ENCODE data around the gene KLHL21. TPM values are rescaled to one million over a fixed set of nuclear protein-coding genes. Genes with fewer than 3 reads are reported as not detected.

Gene KLHL21
- total and polyA plus RNA-seq, 4 experiments from 2014 or later: 18.3 to 85.2 (median 56.6) TPM

GRCh38 chr1:6579374-6580118 is 23.1 kb downstream of the KLHL21 start, which contains the start of gene ZBTB48:
Gene ZBTB48, plus strand, starts transcription at chr1:6579994. Its CDS starts 616 bp downstream, at chr1:6580610.
- H3K27me3 ChIP-seq (ENCODE audit: insufficient read depth, low read length): no peaks in the 10 kb centered on the region
- no peaks in the 10 kb centered on the region for H3K9me3 ChIP-seq (ENCODE audit: control insufficient read depth in 1 of 2, low read length in 2 of 2)
- peak; percentile 95 to 97 (median 95) for DNase-seq
- H3K4me3 ChIP-seq (ENCODE audit: low read length in 2 of 2): peak within 1 kb of the TSS; percentile 69 to 76
- CTCF ChIA-PET (ENCODE audit: partially characterized antibody): interaction anchor here (1.0 to 2.3 kb wide), 6 partner anchors 20 to 90 kb away, joined by 3 to 13 read pairs (median 9); partner anchors contain the start of genes KLHL21, NOL9, TAS1R1 and THAP3
- Mint-ChIP-seq H3K36me3 (peaks cover 0 to 7% of the 10 kb centered on the region in 2 donors), H3K27ac (peak within 1 kb of the TSS; percentile 96 to 99 (median 99)), H3K9me3 (no peaks in the 10 kb centered on the region), H3K4me1 (peaks cover 19 to 42% (median 30%) of the 10 kb centered on the region in 4 donors), H3K4me3 (peak within 1 kb of the TSS; percentile 92 to 99 (median 96)), H3K27me3 (no peaks in the 10 kb centered on the region)
- H3K27ac ChIP-seq (ENCODE audit: low read depth, low read length): peak within 1 kb of the TSS; percentile 83
- intact Hi-C loops (cut with micrococcal nuclease): loop anchor here (1.0 kb wide), 4 partner anchors 22 to 46 kb away; partner anchors contain the start of genes NOL9 and PHF13
- POLR2A ChIA-PET (ENCODE audit: partially characterized antibody): interaction anchor here (0.8 to 13.0 kb wide), 22 partner anchors 9 to 186 kb away, joined by 3 to 273 read pairs (median 5); partner anchors contain the start of genes ACOT7, KLHL21, NOL9 and PHF13
- peaks cover 32% of the 10 kb centered on the region for H3K4me1 ChIP-seq (ENCODE audit: insufficient read depth, low read length)
- no peaks in the 10 kb centered on the region for H3K36me3 ChIP-seq (ENCODE audit: insufficient read depth, low read length)

GRCh38 chr1:6578624-6579373 is 23.9 kb downstream of the KLHL21 start:
- Histone ChIP-seq H3K27ac (ENCODE audit: low read depth, low read length) (peak overlapping the region; percentile 83), H3K27me3 (ENCODE audit: insufficient read depth, low read length) (no peaks in the 10 kb centered on the region), H3K4me1 (ENCODE audit: insufficient read depth, low read length) (peaks cover 32% of the 10 kb centered on the region), H3K36me3 (ENCODE audit: insufficient read depth, low read length) (no peaks in the 10 kb centered on the region), H3K4me3 (ENCODE audit: low read length in 2 of 2) (no peak overlapping the region), H3K9me3 (ENCODE audit: control insufficient read depth in 1 of 2, low read length in 2 of 2) (no peaks in the 10 kb centered on the region)
- Mint-ChIP-seq H3K9me3 (no peaks in the 10 kb centered on the region), H3K36me3 (peaks cover 0 to 6% of the 10 kb centered on the region in 2 donors), H3K4me1 (peaks cover 19 to 38% (median 28%) of the 10 kb centered on the region in 4 donors), H3K27ac (peak overlapping the region; percentile 96 to 99 (median 99)), H3K4me3 (peak overlapping the region; percentile 92 to 99 (median 96)), H3K27me3 (no peaks in the 10 kb centered on the region)
- intact Hi-C loops (cut with micrococcal nuclease): loop anchor here (1.0 kb wide), 3 partner anchors 24 to 47 kb away; partner anchors contain the start of genes NOL9 and PHF13
- POLR2A ChIA-PET (ENCODE audit: partially characterized antibody): interaction anchor here (1.2 to 13.0 kb wide), 5 partner anchors 9 to 185 kb away, joined by 4 to 273 read pairs (median 5); partner anchors contain the start of genes ACOT7, KLHL21 and THAP3
- DNase-seq: no peak
- CTCF ChIA-PET (ENCODE audit: partially characterized antibody): interaction anchor here (1.2 to 1.7 kb wide), 6 partner anchors 22 to 93 kb away, joined by 3 to 8 read pairs (median 4); partner anchors contain the start of genes NOL9, TAS1R1 and THAP3

- Histone ChIP-seq H3K36me3 (ENCODE audit: insufficient read depth, low read length) (no peaks in the 10 kb centered on the region), H3K27me3 (ENCODE audit: insufficient read depth, low read length) (no peaks in the 10 kb centered on the region), H3K4me1 (ENCODE audit: insufficient read depth, low read length) (peaks cover 32% of the 10 kb centered on the region), H3K27ac (ENCODE audit: low read depth, low read length) (no peak overlapping the region), H3K4me3 (ENCODE audit: low read length in 2 of 2) (no peak overlapping the region), H3K9me3 (ENCODE audit: control insufficient read depth in 1 of 2, low read length in 2 of 2) (no peaks in the 10 kb centered on the region)
- intact Hi-C loops (cut with micrococcal nuclease): no loop called here
- no peaks in the 10 kb centered on the region for H3K27me3 Mint-ChIP-seq
- ChIA-PET POLR2A (ENCODE audit: partially characterized antibody) (interaction anchor here (1.2 to 13.0 kb wide), 4 partner anchors 22 to 118 kb away, joined by 3 to 273 read pairs (median 5); partner anchors contain the start of genes KLHL21, NOL9 and THAP3), CTCF (ENCODE audit: partially characterized antibody) (interaction anchor here (1.2 to 1.7 kb wide), 4 partner anchors 23 to 92 kb away, joined by 3 to 8 read pairs (median 4); partner anchors contain the start of genes NOL9 and TAS1R1)
- H3K36me3 Mint-ChIP-seq: peaks cover 0 to 6% of the 10 kb centered on the region in 2 donors
- DNase-seq: no peak
- peaks cover 19 to 38% (median 28%) of the 10 kb centered on the region in 4 donors for H3K4me1 Mint-ChIP-seq
- peak overlapping the region in 3 of 8 donors; percentile 1 to 46 (median 11) for H3K4me3 Mint-ChIP-seq
- H3K9me3 Mint-ChIP-seq: no peaks in the 10 kb centered on the region
- H3K27ac Mint-ChIP-seq: peak overlapping the region in 6 of 7 donors; percentile 3 to 96 (median 78)
These were observed 24.7 kb downstream of the KLHL21 start for GRCh38 chr1:6577831-6578525.

- H3K27ac Mint-ChIP-seq: no peak overlapping the region
- POLR2A ChIA-PET (ENCODE audit: partially characterized antibody): no interaction called here
These were observed 27.9 kb downstream of the KLHL21 start for GRCh38 chr1:6574818-6575217.

GRCh38 chr1:6574025-6574620 is 28.5 kb downstream of the KLHL21 start:
- Histone ChIP-seq H3K9me3 (ENCODE audit: control insufficient read depth in 1 of 2, low read length in 2 of 2) (no peaks in the 10 kb centered on the region), H3K27me3 (ENCODE audit: insufficient read depth, low read length) (no peaks in the 10 kb centered on the region), H3K27ac (ENCODE audit: low read depth, low read length) (no peak overlapping the region), H3K36me3 (ENCODE audit: insufficient read depth, low read length) (no peaks in the 10 kb centered on the region), H3K4me1 (ENCODE audit: insufficient read depth, low read length) (peaks cover 2% of the 10 kb centered on the region), H3K4me3 (ENCODE audit: low read length in 2 of 2) (no peak overlapping the region)
- peaks cover under 1 to 4% (median 1%) of the 10 kb centered on the region in 4 donors for H3K4me1 Mint-ChIP-seq
- ChIA-PET POLR2A (ENCODE audit: partially characterized antibody) (no interaction called here), CTCF (ENCODE audit: partially characterized antibody) (interaction anchor here (0.9 kb wide), 1 partner anchor 20 kb away, joined by 3 read pairs; the partner anchor contains the start of gene NOL9)
- peaks cover 0 to 3% of the 10 kb centered on the region in 2 donors for H3K36me3 Mint-ChIP-seq
- H3K4me3 Mint-ChIP-seq: no peak overlapping the region
- H3K27me3 Mint-ChIP-seq: no peaks in the 10 kb centered on the region
- DNase-seq: no peak
- H3K27ac Mint-ChIP-seq: peak overlapping the region in 1 of 7 donors; percentile 13
- H3K9me3 Mint-ChIP-seq: peaks cover 0 to 4% (median 2%) of the 10 kb centered on the region in 8 donors
- intact Hi-C loops (cut with micrococcal nuclease): no loop called here

More at GRCh38 chr1:6574818-6575217, 27.9 kb downstream of the KLHL21 start:
- Mint-ChIP-seq H3K27me3 (no peaks in the 10 kb centered on the region), H3K36me3 (peaks cover 2 to 3% of the 10 kb centered on the region in 2 donors), H3K4me3 (no peak overlapping the region), H3K9me3 (peaks cover 0 to 4% (median 2%) of the 10 kb centered on the region in 8 donors), H3K4me1 (peaks cover 4 to 11% (median 7%) of the 10 kb centered on the region in 4 donors)
- H3K4me3 ChIP-seq (ENCODE audit: low read length in 2 of 2): no peak overlapping the region
- CTCF ChIA-PET (ENCODE audit: partially characterized antibody): no interaction called here
- no peak for DNase-seq
- H3K27ac ChIP-seq (ENCODE audit: low read depth, low read length): no peak overlapping the region
- intact Hi-C loops (cut with micrococcal nuclease): no loop called here
- peaks cover 8% of the 10 kb centered on the region for H3K4me1 ChIP-seq (ENCODE audit: insufficient read depth, low read length)
- no peaks in the 10 kb centered on the region for H3K9me3 ChIP-seq (ENCODE audit: control insufficient read depth in 1 of 2, low read length in 2 of 2)
- H3K27me3 ChIP-seq (ENCODE audit: insufficient read depth, low read length): no peaks in the 10 kb centered on the region
- no peaks in the 10 kb centered on the region for H3K36me3 ChIP-seq (ENCODE audit: insufficient read depth, low read length)

GRCh38 chr1:6572653-6573383 is 29.9 kb downstream of the KLHL21 start:
- intact Hi-C loops (cut with micrococcal nuclease): no loop called here
- no peak overlapping the region for H3K27ac ChIP-seq (ENCODE audit: low read depth, low read length)
- Mint-ChIP-seq H3K36me3 (peaks cover 0 to 3% of the 10 kb centered on the region in 2 donors), H3K4me3 (no peak overlapping the region), H3K27me3 (peaks cover 0 to 1% of the 10 kb centered on the region in 2 donors), H3K9me3 (peaks cover 0 to 4% (median 2%) of the 10 kb centered on the region in 8 donors), H3K27ac (no peak overlapping the region), H3K4me1 (no peaks in the 10 kb centered on the region)
- no peak overlapping the region for H3K4me3 ChIP-seq (ENCODE audit: low read length in 2 of 2)
- no peak for DNase-seq
- no peaks in the 10 kb centered on the region for H3K9me3 ChIP-seq (ENCODE audit: control insufficient read depth in 1 of 2, low read length in 2 of 2)
- no peaks in the 10 kb centered on the region for H3K27me3 ChIP-seq (ENCODE audit: insufficient read depth, low read length)
- H3K4me1 ChIP-seq (ENCODE audit: insufficient read depth, low read length): no peaks in the 10 kb centered on the region
- ChIA-PET CTCF (ENCODE audit: partially characterized antibody) (interaction anchor here (1.9 kb wide), 1 partner anchor 83 kb away, joined by 5 read pairs; no protein-coding TSS in a partner anchor), POLR2A (ENCODE audit: partially characterized antibody) (no interaction called here)
- H3K36me3 ChIP-seq (ENCODE audit: insufficient read depth, low read length): no peaks in the 10 kb centered on the region

Data from CD4-positive, alpha-beta memory T cell (primary cell).